GM19328 (cell line): Measurements from ENCODE around the gene MXD4.
A peak's percentile ranks its signal among the peaks of the same experiment; 100 is the strongest.

Experiments
- ATAC-seq: cut with Tn5 transposase; IDR thresholded peaks from one replicate; pipeline ENCODE4 v1.9.1; 2021; ENCODE audit warnings: mild to moderate bottlenecking, moderate library complexity; ENCODE audit not compliant: unreplicated experiment

The MXD4 gene

DNA sequence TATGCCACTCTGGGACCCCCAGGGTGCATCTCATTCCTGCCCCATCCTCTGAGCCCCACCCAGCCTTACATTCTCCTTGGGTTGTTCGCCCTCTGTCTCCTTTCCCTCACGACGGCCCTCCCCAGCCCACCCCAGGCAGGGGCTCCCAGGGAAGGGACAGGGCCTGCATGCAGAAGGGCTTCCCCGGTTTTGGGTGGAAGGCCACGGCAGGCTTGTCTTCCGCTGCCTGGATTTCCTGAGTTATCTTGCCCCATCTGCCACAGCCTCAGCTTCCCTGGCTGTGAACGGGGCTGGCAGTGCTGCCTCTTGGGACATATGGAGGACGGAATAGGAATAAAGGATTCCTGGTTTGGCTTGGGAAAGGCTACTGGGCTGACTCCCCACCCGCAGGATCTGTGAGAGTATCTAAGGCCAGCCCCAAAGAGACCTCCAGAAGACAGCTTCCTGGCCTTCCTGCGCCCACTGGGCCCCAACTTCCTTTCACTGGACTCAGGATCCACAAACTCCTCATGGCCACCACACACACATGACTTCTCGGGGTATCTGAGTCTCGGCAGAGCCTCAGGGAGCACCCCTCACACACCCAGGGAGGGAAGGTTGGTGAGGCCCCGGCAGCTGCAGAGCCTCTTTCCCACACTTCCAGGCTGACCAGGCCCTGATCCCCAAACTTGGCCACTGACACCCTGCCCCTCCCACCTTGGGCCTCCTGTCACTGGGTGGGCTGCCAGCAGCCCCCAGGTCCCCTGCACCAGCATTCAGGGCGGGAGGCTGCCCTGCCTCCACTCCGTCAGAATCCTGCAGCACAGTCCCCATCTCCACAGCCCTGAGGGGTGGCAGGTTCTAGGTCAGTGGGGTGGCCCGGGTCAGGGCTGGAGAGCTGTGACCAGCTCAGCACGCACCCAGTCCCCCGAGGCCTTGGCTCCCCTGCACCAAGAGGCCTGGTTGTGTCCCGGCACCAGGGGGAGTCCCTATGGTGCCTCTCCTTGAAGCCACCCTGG is 3.5 kb upstream of the MXD4 start:
- ATAC-seq, result no peak

DNA sequence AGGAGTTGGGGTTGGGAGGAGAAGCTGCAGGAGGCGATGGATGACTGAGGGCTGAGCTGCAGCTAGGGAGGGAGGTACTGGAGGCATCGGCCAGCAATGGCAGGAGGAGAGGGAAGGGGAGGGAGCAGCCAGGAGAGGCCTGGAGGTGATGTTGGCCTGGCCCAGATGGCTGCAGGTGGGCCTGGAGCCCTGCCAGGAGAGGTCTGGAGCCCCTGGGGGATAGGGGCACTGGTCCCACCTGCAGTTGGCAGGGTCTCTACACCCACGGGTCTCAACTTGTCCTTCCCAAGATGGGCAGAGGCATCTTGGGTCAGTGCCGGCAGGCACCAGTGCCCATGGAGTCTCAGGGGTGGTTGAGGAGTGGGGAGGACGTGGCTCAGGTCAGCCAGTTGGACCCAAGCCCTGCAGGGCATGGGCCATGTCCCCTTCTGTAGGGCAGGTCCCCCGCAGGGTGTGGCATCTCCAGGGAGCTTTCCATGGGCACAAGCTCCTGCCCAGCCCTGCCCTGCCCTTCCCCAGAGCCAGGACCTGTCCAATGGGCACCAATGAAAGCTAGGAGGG is 2.7 kb upstream of the MXD4 start:
- ATAC-seq, result no peak

DNA sequence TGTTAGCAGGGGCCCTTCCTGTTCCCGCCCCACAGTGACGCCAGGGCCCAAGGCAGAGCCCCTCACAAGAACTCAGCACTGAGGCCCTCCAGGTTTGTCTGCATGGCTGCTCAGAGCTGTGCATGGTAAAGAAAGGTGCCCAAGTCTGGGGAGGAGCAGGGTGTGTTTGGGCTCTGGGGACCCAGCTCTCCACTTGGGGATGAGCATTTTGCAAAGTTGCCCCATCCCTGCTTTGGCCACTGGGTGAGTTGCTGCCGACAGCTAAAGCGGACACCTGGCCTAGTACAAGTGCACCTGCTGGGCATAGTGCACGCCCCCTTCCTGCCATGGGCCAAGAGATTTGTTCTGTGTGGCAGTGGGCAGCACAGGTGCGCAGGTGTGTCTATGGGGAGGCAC is 2.0 kb upstream of the MXD4 start:
- ATAC-seq, result no peak

DNA sequence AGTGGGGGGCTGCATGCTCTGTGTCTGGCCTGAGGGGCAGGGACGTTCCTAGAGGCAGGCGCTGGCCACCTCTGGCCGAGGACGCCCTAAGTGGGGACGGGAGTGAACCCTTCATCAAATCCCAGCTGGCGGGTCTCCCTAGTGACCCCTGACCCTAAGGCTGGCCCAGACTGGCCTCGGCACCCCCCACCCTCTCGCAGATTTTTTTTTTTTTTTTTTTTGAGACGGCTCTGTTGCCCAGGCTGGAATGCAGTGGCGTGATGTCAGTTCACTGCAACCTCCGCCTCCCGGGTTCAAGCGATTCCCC is 988 bp upstream of the MXD4 start:
- ATAC-seq, result no peak

- ATAC-seq, result peak; percentile 89
Measured at GRCh38 chr4:2262145-2262943, 435 bp upstream of the MXD4 start.

DNA sequence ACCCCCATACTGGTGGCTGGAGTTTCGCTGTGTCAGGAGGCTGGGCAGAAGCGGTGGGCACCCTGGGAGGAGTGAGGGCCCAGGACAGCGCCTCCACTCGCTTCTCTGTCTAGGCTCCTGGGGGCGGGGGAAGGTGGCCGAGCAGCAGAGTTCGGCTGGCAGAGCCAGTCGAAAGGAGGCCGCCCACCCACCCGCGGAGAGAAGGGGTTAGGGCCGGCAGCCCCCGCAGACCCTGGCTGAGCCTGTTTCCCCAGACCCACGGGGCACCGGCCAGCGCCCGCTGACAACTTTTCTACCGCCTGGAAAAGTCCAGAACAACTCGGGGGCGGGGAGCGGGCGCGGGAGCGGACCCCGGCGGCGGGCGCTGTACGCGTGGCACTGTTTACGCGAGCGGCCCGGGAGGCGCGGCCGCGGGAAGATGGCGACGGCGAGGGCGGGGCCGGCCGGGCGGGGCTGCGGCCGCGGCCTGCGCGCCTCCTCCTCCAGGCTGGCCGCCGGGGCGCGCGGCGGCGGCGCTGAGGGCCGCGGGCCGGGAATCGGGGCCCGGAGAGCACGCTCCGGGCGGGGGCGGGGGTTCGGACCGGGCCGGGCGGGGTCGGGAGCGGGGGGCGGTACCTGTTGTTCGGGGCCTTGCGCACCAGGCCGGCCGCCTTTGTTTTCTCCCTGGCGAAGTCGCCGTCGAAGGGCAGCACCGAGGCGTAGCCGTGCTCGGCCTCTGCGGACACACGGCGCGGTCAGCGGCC is 628 bp downstream of the MXD4 start:
- no peak for ATAC-seq

- no peak for ATAC-seq
Measured at GRCh38 chr4:2260344-2261109, 1.4 kb downstream of the MXD4 start.

DNA sequence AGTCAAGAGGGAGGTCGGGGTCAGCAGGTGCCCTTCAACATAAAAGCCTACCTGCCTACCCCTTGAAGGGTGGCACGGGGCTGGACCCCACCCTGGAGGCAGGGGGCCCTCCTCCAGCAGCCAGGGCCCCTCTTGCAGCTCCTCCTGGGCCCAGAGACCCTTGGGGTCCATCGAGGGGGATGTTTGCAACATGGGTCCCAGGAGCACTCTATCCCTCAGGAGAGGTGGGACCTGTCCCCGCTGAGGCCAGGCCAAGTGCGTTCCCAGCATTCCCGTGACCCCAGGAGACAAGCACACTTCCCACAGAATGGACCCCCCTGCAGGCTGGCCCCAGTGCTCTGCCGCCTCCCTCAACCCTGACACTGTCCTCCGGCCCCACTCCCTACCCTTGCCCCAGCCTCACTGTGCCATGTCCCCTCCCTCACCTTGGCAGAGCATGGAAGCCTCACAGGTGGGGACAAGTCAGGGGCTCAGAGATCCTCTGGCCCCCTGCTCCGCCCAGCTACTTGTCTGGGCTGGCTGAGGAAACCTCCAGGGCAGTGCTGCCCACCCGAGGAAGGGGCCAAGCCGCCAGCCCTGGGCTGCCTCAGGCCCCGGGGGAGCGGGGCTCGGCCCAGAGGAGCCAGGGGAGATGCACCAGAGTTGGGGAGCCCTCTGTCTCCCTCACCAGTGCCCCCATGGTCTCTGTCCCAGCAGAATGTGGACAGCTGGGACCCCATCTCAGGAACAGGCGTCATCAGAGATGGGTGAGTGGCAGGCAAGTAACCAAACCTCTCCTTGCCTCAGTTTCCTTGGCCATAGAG is 2.2 kb downstream of the MXD4 start:
- ATAC-seq, result no peak

DNA sequence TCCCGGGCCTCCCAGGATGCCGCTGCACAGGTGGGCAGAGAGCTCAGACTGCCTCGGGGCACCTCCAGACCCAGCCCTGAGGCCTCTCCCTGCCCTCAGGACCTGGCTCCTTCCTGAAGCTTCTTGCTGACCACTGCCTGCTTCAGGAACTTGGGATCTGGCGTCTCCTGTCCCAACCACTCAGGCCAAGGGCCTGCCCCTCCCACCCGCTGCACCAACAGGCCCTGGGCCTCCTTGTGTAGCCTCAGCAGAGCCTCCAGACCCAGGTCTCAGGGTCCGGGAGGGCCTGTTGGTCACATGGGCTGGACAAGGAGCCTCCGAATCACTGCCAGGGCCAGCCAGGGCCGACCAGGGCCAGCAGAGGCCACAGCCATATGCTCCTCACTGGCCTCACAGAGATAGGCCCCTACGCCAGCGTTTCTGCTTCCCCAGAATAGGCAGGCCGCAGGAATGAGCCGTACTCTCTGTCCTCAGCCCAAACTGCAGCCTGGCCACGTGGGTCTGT is 2.8 kb downstream of the MXD4 start:
- ATAC-seq, result no peak

DNA sequence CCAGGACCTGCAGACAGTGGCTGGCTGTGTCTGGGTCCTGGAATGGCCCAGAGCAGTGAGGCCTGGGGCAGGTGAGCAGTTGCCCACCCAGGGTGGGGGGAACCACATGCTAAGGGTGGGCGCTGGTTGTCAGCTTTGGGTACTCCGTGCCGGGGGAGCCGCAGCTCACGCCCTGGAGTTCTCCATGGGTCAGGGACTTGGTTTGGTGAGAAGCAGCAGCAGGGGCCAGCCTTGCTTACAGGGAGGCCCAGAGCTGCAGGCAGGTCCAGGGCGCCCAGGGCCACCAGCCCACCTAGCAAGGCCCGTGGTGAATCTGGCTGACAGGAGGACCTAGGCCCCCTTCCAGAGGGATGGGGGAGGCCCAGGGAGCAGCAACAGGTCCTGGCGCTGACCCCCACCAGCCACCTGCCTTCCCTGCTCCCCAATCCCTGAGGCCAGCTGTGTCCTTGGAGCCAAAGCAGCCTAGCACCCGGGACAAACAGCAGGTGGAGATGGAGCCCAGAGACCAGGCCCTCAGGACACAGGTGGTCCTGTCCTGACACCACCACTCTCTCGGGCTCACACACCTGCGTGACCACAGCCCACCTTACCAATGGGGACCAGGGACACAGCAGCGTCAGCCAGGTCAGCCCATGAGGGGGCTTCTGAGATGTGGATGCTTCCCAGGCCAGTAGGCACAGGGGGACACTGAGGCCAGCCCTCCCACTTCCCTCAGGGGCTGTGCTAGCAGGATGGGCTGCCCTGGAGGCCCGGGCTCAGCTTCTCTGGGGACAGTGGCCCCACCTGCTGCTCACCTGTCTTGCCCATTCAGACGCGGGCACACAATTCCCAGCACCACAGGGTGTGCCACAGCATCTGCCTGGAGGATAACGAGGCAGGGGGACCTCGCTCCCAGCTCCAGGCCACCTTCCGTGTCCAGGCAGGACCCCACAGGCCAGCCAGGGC is 3.5 kb downstream of the MXD4 start:
- no peak for ATAC-seq

DNA sequence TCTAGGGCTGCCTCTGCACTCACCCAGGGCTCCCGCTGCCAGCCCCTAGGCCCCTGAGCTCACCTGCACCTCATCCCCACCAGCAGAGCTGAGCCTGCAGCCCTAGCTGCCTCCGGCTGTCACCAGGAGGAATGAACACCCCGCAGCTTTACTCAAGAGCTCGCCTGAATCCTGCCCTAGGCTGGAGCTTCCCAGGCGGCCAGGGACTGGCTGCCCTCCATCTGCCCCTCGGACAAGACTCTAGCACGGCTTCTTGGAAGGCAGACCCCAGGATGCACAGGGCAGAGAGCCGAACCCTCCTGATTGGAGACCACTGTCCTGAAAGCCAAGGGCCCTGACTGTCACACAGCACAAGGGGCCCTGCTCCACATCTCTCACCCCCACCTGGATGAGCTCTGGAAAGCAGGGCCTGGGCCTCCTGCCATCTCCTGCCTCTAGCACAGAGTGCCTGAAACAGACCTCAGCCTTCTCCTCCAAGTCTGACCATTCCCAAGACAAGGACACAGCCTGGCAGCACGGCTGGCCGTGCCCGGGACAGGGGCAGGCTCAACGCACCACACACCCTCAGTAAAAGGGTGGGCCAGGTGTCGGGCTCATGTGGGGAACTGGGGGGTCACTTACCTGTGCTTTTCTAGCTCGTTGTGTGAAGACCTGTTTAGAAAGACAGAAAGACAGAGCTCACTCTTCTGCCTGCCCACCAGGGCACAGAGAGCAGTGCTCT is 4.4 kb downstream of the MXD4 start:
- ATAC-seq, result no peak

DNA sequence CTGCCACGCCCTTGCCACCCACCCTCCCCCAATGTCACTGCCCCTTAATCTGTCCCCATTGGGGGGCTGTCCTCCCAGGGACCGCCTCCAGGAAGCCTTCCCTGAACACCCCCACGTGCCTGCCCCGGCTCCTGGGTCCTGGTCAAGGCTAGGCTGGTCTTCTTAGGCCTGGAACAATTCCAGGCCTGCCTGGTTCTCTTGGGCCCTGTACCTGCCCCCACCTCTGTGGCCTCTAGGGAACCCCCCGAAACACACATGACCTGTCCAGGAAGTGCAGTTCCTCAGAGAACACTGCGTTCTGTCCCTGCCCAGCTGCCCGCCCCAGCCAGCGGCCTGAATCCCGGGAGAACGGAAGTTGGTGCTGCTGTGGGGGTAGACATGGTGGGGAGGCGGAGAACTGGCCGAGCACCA is 5.1 kb downstream of the MXD4 start:
- ATAC-seq, result no peak

GRCh38 chr4:2256156-2256731 is 5.7 kb downstream of the MXD4 start:
- ATAC-seq, result no peak

GRCh38 chr4:2255501-2256155 is 6.3 kb downstream of the MXD4 start:
- no peak for ATAC-seq

GRCh38 chr4:2254665-2255500 is 7.0 kb downstream of the MXD4 start:
- no peak for ATAC-seq
